ENCODE results near the gene TLCD1.
"Not testable (repeated sequence)": the region's sequence is repeated elsewhere in the genome, so short reads cannot be mapped to it uniquely, and the experiment has no call there.

Gene TLCD1

GRCh38 chr17:28722417-28723158 is 3.4 kb downstream of the TLCD1 start:
- Histone ChIP-seq H3K36me3 (ENCODE audit: control insufficient read depth, insufficient read depth, low read length) (no peaks in the 10 kb centered on the region), H3K27me3 (ENCODE audit: control insufficient read depth, insufficient read depth, low read length) (no peaks in the 10 kb centered on the region), H3K4me2 (ENCODE audit: low read length) (no peak overlapping the region), H3K4me3 (ENCODE audit: low read depth, low read length) (no peak overlapping the region), H3K27ac (no peak overlapping the region), H3K79me2 (peaks cover 8% of the 10 kb centered on the region), H3K9me3 (ENCODE audit: control insufficient read depth, low read length) (no peaks in the 10 kb centered on the region), H2AFZ (no peak overlapping the region), H3K4me1 (peaks cover 29% of the 10 kb centered on the region), H3K9ac (no peak overlapping the region)
- TF ChIP-seq CTCF (IDR thresholded peaks at IDR 0.05): no peak

- Histone ChIP-seq H3K4me2 (ENCODE audit: low read length) (peak overlapping the region; percentile 79), H3K4me3 (ENCODE audit: low read depth, low read length) (peak overlapping the region; percentile 85), H3K4me1 (peaks cover 25% of the 10 kb centered on the region)
- not testable (repeated sequence) for H3K9me3 ChIP-seq (ENCODE audit: control insufficient read depth, low read length); H3K79me2 ChIP-seq; H3K36me3 ChIP-seq (ENCODE audit: control insufficient read depth, insufficient read depth, low read length); H3K27me3 ChIP-seq (ENCODE audit: control insufficient read depth, insufficient read depth, low read length); H2AFZ ChIP-seq; H3K9ac ChIP-seq; H3K27ac ChIP-seq
These were observed 5.1 kb downstream of the TLCD1 start for GRCh38 chr17:28720997-28721329.

- no peaks in the 10 kb centered on the region for H3K9me3 ChIP-seq (ENCODE audit: control insufficient read depth, low read length)
- peaks cover 8% of the 10 kb centered on the region for H3K79me2 ChIP-seq
- no peaks in the 10 kb centered on the region for H3K36me3 ChIP-seq (ENCODE audit: control insufficient read depth, insufficient read depth, low read length)
- H3K4me3 ChIP-seq (ENCODE audit: low read depth, low read length): peak overlapping the region; percentile 85
- peak overlapping the region; percentile 89 for H2AFZ ChIP-seq
- no peak for TF ChIP-seq CTCF (IDR thresholded peaks at IDR 0.05)
- H3K9ac ChIP-seq: peak overlapping the region; percentile 61
- H3K4me1 ChIP-seq: peaks cover 21% of the 10 kb centered on the region
- H3K27ac ChIP-seq: peak overlapping the region; percentile 80
- H3K4me2 ChIP-seq (ENCODE audit: low read length): peak overlapping the region; percentile 79
- H3K27me3 ChIP-seq (ENCODE audit: control insufficient read depth, insufficient read depth, low read length): no peaks in the 10 kb centered on the region
These were observed 5.6 kb downstream of the TLCD1 start for GRCh38 chr17:28720247-28720996.

- Histone ChIP-seq H3K4me3 (ENCODE audit: low read depth, low read length) (peak overlapping the region; percentile 85), H3K27me3 (ENCODE audit: control insufficient read depth, insufficient read depth, low read length) (no peaks in the 10 kb centered on the region), H3K4me2 (ENCODE audit: low read length) (peak overlapping the region; percentile 75), H3K4me1 (peaks cover 18% of the 10 kb centered on the region), H3K9me3 (ENCODE audit: control insufficient read depth, low read length) (no peaks in the 10 kb centered on the region), H3K27ac (peak overlapping the region; percentile 80), H3K36me3 (ENCODE audit: control insufficient read depth, insufficient read depth, low read length) (no peaks in the 10 kb centered on the region), H2AFZ (peak overlapping the region; percentile 89), H3K9ac (no peak overlapping the region), H3K79me2 (peaks cover 8% of the 10 kb centered on the region)
- no peak for TF ChIP-seq CTCF (IDR thresholded peaks at IDR 0.05)
These were observed 7.0 kb downstream of the TLCD1 start for GRCh38 chr17:28719021-28719433.

- Histone ChIP-seq H3K79me2 (peaks cover 8% of the 10 kb centered on the region), H3K27me3 (ENCODE audit: control insufficient read depth, insufficient read depth, low read length) (no peaks in the 10 kb centered on the region), H2AFZ (peak overlapping the region; percentile 93), H3K4me2 (ENCODE audit: low read length) (peak overlapping the region; percentile 88), H3K9ac (no peak overlapping the region), H3K9me3 (ENCODE audit: control insufficient read depth, low read length) (no peaks in the 10 kb centered on the region), H3K4me3 (ENCODE audit: low read depth, low read length) (peak overlapping the region; percentile 67), H3K4me1 (peaks cover 18% of the 10 kb centered on the region), H3K27ac (peak overlapping the region; percentile 86), H3K36me3 (ENCODE audit: control insufficient read depth, insufficient read depth, low read length) (no peaks in the 10 kb centered on the region)
- TF ChIP-seq CTCF (IDR thresholded peaks at IDR 0.05): no peak
These were observed 7.6 kb downstream of the TLCD1 start for GRCh38 chr17:28718333-28719020.

Data from parathyroid adenoma (tissue), 2 donors.